ENCODE data around the gene DIP2B.

The DIP2B gene

DNA sequence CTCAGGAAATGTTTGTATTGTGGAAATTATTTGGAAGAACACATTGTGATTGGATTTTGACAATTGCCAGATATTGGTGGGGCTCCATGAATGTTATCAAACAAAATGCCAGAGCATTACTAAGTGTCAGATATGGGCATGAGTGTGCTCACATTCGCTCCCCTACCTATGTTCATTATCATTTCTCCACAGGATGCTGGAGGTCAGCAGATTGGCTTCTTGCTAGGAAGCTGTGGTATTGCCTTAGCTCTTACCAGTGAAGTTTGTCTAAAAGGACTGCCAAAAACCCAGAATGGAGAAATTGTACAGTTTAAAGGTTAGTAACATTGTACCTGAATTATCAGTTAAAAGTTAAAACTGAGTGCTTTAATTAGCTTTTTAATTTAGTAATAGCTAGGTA is 180.9 kb downstream of the DIP2B start:
- no peak for DNase-seq
- in situ Hi-C loops (cut with HindIII; ENCODE audit: low pct_ligation_motif_present, low pct_unique_long_range_greater_than_20kb, low sequenced_read_pairs), result no loop called here

DNA sequence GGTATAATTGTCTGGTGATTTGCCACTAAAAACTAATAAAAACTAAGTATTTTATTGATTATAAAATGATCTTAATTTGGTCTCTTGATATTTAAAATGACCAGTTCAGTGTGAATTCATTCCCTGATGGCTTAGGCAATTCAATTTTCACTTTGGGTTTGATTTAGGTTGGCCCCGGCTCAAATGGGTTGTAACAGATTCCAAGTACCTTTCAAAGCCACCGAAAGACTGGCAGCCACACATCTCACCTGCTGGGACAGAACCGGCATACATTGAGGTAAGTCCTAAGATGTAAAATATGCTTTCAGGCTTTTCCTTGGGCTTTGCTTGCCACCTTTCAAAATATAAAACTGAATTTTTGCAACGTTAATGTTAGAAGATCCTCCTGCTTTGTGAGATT is 181.6 kb downstream of the DIP2B start:
- in situ Hi-C loops (cut with HindIII; ENCODE audit: low pct_ligation_motif_present, low pct_unique_long_range_greater_than_20kb, low sequenced_read_pairs), result no loop called here
- DNase-seq, result no peak

DNA sequence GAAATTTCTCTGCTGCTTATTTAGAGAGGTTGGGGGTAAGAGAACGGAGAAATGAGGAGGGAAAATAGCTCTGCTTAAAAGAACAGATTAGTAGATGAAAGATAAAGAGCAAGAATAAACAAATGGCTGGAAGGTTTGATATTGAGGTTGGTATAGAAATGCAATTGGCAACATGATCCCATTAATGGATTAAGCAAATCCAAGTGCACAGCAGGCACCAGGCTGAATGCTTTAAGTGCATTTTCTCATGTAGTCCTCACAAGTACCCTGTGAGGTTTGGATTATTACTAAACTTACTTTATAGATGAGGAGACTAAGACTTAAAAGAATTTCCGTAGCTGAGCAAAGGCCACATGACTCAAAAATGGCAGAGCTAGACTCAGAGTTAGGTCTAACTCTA is 182.2 kb downstream of the DIP2B start:
- DNase-seq, result no peak
- in situ Hi-C loops (cut with HindIII; ENCODE audit: low pct_ligation_motif_present, low pct_unique_long_range_greater_than_20kb, low sequenced_read_pairs), result no loop called here

DNA sequence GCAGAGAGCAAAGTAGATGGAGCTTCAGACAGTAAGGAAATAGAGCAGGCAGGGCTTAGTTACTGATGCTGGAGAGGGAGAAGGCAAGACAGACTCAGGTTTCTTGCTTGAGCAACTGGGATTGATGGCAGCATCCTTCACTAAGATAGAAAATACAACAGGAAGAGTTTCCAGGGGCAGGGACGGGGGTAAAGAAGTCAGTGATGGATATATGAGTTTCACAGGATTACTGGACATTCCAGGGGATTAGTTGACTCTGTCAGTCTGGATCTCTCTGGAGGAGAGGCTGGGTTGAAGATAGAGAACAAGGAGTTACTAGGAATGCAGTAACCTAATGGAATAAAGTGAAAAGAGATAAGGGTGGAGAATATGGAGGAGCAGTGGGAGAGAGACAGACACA is 184.7 kb downstream of the DIP2B start:
- in situ Hi-C loops (cut with HindIII; ENCODE audit: low pct_ligation_motif_present, low pct_unique_long_range_greater_than_20kb, low sequenced_read_pairs), result no loop called here
- no peak for DNase-seq

DNA sequence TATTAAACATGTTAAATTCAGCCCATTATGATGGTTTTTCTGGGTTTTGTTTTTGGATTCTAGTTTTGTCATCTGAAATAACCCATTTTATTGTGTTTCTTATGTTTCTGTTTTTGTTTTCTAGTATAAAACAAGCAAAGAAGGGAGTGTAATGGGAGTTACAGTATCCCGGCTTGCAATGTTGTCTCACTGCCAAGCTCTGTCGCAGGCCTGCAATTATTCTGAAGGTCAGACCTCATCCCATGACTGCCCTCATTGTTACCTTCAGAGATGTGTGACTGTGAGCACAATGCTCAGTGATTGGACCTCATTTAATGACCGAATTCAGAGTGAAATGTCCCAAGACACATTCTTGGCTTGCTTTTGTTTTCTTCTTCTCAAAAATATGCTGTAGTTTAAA is 186.1 kb downstream of the DIP2B start:
- no peak for DNase-seq
- in situ Hi-C loops (cut with HindIII; ENCODE audit: low pct_ligation_motif_present, low pct_unique_long_range_greater_than_20kb, low sequenced_read_pairs), result no loop called here

DNA sequence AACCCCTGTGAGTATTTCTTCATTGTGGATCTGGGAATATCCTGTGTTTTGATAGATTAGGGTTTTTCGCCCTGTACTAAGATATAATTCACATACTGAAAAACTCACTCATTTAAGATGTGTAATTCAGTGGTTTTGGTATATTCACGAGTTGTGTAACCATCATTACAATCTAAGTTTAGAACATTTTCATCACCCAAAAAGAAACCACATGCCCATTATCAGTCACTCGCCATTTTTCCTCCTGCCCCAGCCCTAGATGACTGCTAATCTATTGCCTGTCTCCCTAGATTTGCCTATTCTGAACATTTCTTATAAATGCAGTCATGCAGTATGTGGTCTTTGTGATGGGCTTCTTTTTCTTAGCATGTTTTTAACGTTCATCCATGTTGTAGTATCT is 191.2 kb downstream of the DIP2B start:
- in situ Hi-C loops (cut with HindIII; ENCODE audit: low pct_ligation_motif_present, low pct_unique_long_range_greater_than_20kb, low sequenced_read_pairs), result no loop called here
- DNase-seq, result no peak

DNA sequence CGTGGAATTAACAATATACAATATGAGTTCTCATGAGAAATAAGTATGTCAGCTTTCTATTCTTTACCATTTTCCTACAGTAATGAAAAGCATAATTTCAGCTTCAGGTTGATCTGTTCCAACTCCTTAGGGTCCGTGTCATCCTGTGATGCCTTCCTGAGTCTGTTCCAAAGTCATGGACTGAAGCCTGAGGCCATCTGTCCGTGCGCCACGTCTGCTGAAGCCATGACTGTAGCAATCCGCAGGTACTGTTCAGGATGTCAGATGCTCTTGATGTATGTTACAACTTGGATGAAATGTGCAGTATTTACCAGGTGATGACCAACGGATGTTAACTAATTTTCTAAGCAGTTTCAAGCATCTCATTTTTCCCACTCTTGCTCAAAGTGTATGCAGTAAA is 192.1 kb downstream of the DIP2B start:
- in situ Hi-C loops (cut with HindIII; ENCODE audit: low pct_ligation_motif_present, low pct_unique_long_range_greater_than_20kb, low sequenced_read_pairs), result no loop called here
- DNase-seq, result no peak

DNA sequence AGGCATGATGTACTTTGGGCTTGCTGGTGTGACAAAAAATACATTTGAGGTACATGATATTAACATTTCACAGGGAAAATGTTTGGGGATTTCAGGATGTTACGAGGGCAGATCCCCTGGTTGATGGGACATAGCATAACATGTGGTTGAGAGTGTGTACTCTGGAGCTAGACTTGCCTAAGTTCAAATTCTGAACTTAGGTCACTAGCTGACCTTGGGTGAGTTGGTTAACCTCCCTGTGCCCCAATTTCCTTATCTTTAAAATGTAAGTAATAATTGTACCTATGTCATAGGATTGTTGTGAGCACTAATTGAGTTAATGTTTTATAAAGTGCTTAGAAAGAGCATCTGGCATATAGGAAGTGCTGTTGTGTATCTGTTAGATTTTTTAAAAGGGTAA is 194.4 kb downstream of the DIP2B start:
- DNase-seq, result no peak
- in situ Hi-C loops (cut with HindIII; ENCODE audit: low pct_ligation_motif_present, low pct_unique_long_range_greater_than_20kb, low sequenced_read_pairs), result no loop called here

DNA sequence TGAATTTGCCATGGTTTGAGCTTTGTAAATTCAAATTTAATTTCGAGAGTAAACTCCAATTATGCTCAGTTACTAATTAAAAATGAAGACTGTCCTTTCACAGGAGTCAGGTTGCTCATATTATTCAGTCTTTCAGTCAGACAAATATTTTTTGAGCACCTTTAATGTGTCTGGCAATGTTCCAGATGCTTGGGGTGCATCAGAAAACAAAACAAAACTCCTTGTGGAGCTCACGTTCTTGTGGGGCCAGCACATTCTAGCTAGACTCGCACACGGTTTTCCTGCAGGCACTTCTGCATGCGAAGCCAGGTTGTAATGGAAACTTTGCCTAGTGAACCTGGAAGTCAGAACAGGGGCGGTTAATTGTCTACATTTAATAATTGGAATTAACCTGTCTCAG is 195.2 kb downstream of the DIP2B start:
- no peak for DNase-seq
- in situ Hi-C loops (cut with HindIII; ENCODE audit: low pct_ligation_motif_present, low pct_unique_long_range_greater_than_20kb, low sequenced_read_pairs), result no loop called here

DNA sequence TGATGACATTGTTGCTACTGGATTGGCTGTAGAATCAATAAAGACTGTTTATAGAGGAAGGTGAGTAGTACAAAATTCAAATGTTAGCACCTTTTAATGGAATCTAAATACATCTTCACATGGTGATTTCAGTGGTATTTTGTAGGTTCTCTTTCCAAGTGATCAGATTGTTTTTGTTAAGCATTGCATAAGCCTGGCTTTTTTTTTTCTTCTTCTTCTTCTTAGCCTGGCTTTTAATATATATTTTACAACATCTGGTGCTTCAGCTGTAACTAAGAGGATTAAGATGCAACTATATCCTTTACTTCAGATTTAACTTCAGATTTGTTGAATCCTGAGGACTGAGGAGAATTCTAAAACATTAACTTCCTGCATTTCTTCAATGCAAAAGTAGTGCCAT is 201.8 kb downstream of the DIP2B start:
- no peak for DNase-seq
- in situ Hi-C loops (cut with HindIII; ENCODE audit: low pct_ligation_motif_present, low pct_unique_long_range_greater_than_20kb, low sequenced_read_pairs), result no loop called here

DNA sequence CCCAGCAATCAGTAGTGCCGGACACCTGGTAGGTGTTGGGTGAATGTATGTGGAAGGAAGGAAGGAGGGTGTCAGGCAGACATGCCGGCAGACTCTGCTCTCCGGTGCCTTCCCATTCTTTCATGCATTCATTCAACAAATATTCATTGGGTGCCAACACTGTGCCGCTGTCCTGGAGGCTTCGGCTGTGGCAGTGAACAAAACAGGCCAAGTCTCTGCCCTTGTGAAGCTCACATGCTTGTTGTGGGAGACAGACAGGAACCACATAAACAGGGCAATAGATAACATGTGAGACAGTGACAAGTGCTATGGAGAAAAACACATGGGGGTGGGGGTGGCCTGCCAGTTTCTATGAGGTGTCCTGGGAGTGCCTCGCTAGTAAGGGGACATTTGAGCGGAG is 202.6 kb downstream of the DIP2B start:
- DNase-seq, result no peak
- in situ Hi-C loops (cut with HindIII; ENCODE audit: low pct_ligation_motif_present, low pct_unique_long_range_greater_than_20kb, low sequenced_read_pairs), result no loop called here

DNA sequence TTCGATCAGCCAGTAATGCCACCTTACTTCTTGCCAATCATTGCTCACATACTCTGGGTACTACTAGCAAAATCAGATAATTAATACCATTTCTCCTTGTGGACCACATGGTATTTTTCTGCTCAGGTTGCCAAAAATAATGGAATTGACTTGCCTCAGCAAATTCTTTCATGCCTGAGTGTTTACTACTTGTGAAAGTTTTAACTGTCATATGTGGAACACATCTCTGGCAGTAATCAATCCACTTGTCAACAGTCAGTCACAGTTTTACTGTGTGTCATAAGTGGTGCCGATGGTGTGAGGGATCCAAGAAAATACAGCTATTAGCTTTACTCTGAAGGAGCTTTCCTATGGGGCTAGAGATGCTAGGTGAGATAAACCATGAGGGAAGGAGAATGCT is 203.8 kb downstream of the DIP2B start:
- in situ Hi-C loops (cut with HindIII; ENCODE audit: low pct_ligation_motif_present, low pct_unique_long_range_greater_than_20kb, low sequenced_read_pairs), result no loop called here
- no peak for DNase-seq

DNA sequence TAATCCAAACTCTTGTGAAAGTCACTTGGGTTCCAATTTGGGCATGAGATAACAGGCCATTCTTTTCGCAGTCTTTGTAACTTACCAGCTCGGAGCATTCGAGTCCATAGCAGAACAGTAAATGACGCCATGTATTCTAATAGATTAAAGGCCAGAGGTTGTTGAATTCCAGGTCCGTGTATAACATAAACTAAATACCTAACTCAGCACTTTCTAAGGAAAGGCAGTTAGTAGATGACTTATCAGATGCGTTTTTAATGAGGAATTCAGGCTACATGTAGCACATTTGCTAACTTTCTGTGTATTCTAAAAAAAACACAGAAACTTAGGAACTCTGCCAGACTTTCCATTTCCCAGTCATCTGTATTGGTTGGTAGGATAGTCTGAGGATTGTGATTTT is 206.3 kb downstream of the DIP2B start:
- DNase-seq, result no peak
- in situ Hi-C loops (cut with HindIII; ENCODE audit: low pct_ligation_motif_present, low pct_unique_long_range_greater_than_20kb, low sequenced_read_pairs), result no loop called here

DNA sequence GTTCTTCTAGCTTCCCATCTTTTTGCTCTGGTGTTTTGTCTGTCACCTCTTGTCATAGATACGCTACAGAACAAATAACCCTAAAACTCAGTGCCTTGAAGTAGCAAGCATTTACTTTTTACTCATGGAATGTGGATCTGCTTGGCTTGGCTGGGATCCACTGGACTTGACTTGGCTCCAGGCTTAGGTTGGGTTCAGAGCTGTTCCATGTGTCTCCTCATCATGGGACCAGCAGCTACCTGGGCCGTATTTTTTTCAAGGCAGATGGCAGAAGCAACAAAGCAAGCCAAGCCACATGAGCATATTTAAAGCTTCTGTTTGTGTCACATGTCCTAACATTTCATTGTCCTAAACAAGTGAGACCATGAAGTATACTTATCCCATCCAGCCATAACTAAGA is 210.4 kb downstream of the DIP2B start:
- DNase-seq, result no peak
- in situ Hi-C loops (cut with HindIII; ENCODE audit: low pct_ligation_motif_present, low pct_unique_long_range_greater_than_20kb, low sequenced_read_pairs), result no loop called here

DNA sequence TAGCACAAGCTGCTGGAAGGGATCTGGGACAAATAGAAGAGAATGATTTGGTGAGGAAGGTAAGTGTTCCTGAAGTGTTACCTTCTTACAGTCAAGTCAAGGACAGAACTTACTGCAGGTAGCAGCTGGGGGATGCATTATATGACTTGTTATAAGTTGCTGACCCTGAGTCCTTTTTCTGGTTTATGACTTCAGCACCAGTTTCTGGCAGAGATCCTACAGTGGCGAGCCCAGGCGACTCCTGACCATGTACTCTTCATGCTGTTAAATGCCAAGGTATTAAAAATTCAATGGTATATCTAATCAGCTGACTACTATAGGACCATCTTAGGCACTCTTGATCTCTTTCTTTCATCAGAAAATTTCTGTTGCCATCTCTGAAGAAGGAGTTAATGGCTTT is 214.0 kb downstream of the DIP2B start:
- in situ Hi-C loops (cut with HindIII; ENCODE audit: low pct_ligation_motif_present, low pct_unique_long_range_greater_than_20kb, low sequenced_read_pairs), result no loop called here
- DNase-seq, result no peak

DNA sequence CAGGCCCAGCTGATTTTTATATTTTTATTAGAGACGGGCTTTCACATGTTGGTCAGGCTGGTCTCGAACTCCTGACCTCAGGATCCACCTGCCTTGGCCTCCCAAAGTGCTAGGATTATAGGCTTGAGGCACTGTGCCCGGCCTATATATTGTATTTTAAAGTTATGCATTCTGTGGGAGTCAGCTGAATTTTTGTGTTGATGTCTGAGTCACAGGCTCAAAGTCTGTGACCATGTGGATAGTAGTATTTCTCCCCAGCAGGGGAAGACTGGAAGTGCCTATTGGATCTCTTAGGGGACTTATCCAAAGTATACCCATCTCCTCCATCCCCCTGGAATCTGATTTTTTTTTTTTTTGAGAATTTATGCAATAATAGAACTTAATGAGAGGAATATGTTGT is 215.3 kb downstream of the DIP2B start:
- no peak for DNase-seq
- in situ Hi-C loops (cut with HindIII; ENCODE audit: low pct_ligation_motif_present, low pct_unique_long_range_greater_than_20kb, low sequenced_read_pairs), result no loop called here

DNA sequence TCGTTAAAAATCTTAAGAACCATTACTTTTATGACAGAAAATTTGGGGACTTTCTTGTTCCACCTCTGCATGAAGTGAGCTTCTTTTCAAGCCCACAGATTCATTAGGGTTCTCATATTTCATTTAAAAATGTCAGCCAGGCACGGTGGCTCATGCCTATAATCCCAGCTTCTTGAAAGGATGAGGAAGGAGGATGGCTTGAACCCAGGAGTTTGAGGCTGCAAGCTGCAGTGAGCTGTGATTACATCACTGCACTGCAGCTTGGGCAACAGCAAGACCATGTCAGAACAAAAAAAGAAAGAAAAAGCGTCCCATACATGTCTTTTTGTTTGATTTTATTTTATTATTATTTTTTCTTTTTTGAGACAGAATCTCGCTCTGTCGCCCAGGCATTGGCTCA is 215.7 kb downstream of the DIP2B start:
- in situ Hi-C loops (cut with HindIII; ENCODE audit: low pct_ligation_motif_present, low pct_unique_long_range_greater_than_20kb, low sequenced_read_pairs), result no loop called here
- no peak for DNase-seq

DNA sequence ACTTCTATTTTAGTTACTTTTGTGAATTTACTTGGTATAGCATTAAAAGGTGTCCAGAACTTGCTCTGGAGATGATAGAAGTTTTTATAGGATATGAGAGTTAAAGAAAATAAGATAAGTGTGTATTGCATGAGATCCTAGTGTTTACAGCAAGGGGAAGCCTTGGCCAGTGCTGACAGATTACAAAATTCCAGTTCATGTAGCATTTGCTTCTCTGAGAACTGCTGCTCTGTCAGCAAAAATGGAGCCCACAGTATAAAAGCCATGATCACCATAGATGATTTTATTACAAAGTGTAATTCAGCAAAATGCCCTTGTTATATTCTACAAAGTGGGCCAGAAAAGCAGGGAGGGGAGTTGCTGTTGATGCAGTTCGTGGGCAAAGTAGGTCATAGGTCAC is 219.1 kb downstream of the DIP2B start:
- in situ Hi-C loops (cut with HindIII; ENCODE audit: low pct_ligation_motif_present, low pct_unique_long_range_greater_than_20kb, low sequenced_read_pairs), result no loop called here
- no peak for DNase-seq

DNA sequence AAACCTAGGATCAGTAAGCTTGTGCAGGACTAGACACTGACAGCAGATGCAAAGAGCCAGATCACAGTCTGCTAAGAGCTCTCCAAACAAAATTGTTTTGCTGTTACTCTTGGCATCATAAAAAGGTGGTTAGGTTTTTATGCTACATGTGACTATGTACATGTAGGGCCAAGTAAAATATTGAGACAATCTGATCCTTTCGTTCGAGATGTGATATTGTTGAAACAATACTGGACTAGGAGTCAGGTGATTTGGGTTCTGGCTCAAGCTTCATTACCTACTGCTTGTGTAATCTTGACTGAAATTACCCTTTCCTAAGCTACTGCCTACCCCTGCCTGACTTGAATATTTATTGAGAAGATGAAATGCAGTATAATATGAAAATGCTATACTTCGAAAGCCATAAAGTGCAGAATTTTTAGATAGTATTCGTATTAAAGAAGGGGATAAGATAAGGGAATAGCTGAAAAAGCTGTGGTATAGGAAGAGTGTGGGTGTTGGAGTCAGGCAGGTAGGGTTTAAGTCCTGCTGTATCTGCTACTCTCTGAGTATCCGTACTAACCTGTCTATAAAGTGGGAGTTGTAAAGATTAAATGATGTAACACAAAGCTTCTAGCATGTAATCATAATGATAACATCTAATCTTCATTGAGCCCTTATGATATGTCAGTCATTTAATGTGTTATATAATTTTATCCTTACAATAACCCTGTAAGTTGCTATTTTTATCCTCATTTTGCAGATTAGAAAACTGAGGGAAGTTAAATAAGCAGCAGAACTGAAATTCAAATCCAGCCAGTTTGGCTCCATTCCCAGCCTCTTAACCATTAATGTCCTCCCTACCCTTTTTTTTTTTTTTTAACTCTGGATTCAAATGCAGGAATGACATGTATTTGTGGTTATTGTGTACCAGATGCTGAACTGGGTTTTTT is 220.5 kb downstream of the DIP2B start:
- in situ Hi-C loops (cut with HindIII; ENCODE audit: low pct_ligation_motif_present, low pct_unique_long_range_greater_than_20kb, low sequenced_read_pairs), result no loop called here
- no peak for DNase-seq

DNA sequence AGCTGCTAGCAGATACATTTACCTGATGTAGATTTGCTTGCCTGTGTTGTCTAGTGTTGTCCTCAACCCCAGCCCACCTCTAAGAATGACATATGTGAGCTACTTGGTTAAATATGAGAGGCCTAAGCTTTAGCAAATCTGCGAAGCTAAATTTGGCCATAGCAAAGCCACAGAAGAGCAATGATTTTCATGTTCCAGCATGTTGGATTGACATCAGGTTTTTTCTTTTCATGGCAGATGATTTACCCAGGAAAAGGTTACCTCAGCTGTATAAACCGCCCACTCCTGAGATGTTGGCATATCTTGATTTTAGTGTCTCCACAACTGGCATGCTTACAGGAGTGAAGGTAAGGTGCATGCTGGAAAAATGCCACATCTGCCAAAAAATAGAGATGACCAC is 222.7 kb downstream of the DIP2B start:
- no peak for DNase-seq
- in situ Hi-C loops (cut with HindIII; ENCODE audit: low pct_ligation_motif_present, low pct_unique_long_range_greater_than_20kb, low sequenced_read_pairs), result no loop called here

DNA sequence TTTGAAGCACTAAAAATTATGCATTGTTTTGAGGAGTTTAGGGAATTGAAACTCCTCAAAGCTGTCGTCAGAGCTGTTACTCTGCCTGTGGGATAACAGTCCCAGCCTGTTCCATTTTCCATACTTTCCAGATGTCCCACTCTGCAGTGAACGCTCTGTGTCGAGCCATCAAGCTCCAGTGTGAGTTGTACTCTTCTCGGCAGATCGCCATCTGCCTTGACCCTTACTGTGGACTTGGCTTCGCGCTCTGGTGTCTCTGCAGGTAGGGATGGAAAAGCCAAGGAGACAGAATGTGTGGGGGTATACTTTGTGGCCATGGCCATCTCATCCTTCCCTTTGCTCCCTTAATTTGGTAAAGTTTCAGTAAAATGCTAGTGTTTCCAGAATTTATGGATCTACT is 223.6 kb downstream of the DIP2B start:
- DNase-seq, result no peak
- in situ Hi-C loops (cut with HindIII; ENCODE audit: low pct_ligation_motif_present, low pct_unique_long_range_greater_than_20kb, low sequenced_read_pairs), result no loop called here
